Activated gamma-delta T cell (primary cell): ENCODE measurements around the gene TBC1D5.

Source experiments
- DNase-seq: peaks from one replicate; lab custom pipeline; 2025; lab: John Stamatoyannopoulos, UW

The TBC1D5 gene

DNA sequence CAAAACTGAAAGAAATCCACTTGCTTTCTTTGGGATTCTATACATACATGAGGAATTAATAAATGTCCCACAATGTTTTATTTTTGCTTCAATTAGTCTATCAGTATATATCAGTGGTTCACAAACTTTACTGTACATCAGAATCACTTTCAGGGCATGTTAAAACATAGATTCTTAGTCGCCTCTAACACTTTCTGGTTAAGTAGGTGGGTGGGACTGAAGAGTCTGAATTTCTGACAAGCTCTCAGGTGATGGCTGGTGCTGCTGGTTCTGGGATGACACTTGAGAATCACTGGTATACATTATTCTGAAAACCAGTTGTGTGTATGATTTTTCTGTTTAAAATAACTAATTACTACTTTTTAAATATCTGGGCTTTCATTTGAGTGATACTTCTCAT, 393.3 kb downstream of the TBC1D5 start:
- no peak for DNase-seq

DNA sequence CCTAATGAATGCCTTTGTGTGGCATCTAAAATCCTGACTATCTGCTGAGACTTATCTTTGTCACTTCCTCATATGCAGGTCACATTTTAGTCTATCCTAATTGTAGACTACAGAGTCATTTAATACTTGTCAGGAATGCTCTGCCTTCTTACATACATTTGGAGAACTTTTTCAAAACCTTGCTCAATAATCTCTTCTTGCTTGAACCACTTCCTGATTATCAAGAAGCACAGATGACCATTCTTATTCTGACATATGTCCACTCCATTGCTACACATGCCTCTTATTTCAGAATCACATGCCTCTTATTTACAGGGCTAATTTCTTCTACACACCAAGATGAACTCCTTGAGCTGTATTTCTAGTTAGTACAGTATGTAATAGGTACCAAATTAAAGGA, 400.3 kb downstream of the TBC1D5 start:
- no peak for DNase-seq

DNA sequence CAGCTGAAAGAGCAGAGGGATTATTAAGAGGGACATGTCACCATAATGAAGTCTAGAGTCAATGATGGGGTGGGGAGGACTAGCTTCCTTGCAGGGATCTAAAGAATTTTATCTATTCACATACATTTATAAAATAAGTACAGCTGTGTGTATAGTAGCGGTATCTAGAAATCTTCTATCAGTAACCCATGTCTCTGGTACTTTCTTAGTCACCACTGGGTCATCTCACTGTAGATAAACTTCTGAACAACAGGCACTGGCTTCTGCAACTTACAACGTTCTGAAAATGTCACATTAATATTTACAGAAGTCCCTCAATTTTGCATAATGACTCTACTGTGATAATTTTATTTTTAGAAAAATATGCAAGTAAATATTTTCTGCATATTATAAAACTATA, 401.7 kb downstream of the TBC1D5 start:
- no peak for DNase-seq

DNA sequence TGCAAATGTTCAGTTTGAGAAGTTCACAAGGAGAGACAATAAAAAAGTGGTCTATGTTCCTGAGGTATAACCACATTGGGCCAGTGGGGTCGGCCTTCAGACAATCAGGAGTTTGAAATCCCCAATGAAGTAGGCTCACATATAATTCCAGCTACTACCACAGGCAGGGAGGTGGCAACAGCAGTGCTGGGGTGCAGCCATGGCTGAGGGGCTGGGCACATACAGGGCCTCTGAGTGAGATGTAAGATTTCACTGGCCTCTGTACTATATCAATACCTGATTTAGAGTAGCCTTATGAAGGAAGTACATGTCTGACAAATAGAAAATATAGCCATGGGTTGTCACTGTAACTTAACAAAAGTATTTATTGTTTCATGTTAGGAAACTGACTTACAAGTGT, 402.2 kb downstream of the TBC1D5 start:
- no peak for DNase-seq

DNA sequence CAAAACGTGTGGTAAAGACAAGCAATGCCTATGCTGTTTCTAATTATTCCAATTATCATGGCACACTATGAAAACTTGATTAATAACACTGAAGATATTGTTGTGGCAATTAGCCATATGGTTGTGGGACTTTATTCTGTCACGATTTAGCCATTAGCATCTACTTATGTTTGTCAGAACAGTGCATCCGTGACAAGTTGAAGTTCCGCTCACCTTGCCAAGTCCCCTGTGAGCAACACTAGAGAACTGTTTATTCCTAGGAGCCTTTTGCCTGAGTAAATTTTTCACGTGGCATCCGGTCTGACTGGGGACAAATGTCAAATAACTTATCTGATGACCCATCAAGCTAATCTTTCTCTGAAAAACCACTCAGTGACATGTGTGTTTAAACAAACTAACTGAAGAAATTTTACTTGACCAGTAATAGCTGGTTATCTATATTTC, 403.3 kb downstream of the TBC1D5 start:
- no peak for DNase-seq

DNA sequence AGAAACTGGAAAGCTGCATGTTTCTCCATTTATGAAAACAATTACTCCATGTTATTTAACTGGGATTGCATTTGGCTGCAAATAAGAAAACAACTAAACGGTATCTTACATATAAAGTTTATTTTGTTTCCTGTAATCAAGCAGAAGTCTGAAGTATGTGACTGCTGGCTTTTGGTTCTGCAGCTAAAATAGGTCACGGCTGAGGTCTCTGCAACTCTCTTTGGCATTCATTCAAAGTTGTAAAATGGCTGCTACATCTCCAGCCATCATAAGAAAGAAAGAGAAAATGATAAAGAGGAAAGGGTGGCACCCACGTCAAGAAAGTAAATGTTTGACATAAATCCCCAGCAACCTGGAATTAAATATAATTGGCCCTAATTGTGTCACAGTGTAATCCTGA, 406.1 kb downstream of the TBC1D5 start:
- no peak for DNase-seq

DNA sequence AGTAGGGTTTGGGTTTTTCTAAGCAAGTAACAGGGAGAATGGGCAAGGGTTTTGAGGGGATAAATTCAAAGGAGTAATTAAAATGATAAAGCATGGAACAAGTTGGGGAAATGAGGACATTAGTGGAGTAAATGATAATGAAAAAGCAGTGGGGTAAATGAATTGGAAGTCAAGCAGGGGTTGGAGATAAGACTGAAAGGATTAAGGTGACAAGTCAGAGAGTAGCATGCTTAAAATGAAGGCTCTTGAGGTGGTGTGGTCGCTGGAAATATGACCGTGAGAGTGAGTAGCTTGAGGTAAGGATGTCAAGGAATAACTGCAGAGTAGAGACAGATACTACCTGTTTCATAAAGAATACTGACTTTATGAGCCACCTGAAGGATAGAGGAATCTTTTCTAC, 408.5 kb downstream of the TBC1D5 start:
- no peak for DNase-seq

DNA sequence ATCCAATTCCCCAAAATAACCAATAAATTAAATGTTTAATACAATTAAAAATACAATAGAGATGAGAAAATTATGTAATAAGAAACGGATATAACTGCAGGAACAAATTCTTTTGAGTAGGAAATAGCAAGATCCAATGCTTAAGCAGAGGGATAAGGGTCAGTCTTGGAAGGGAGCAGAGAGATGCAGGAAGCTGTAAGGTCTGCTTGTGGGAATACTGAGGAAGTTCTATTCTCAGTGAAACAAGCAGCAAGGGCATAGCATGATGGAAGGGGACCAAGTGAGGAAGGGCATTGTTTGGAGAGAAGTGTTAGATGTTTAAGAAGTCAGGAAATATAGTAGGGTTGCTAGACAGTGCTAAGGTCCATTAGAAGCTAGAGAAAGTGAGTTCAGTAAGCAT, 409.0 kb downstream of the TBC1D5 start:
- DNase-seq: no peak

DNA sequence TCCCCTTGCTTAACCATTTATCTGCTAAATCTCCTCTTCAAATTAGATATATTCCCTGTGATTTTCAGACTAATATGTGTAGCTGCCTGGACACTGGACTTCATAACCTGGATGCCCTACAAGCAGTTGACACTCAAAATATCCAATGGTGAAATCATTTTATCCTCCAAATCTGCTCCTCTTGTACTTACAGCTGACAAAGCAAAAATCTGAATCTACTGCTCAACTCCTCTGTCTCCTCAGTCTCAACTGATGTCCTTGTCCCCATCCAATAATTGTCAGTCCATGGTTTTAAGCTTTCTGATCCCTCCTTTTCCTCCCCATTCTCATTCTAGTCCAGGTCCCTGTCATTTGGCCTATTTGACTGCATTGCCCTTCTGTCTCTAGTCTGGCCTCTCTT, 411.8 kb downstream of the TBC1D5 start:
- DNase-seq: no peak

DNA sequence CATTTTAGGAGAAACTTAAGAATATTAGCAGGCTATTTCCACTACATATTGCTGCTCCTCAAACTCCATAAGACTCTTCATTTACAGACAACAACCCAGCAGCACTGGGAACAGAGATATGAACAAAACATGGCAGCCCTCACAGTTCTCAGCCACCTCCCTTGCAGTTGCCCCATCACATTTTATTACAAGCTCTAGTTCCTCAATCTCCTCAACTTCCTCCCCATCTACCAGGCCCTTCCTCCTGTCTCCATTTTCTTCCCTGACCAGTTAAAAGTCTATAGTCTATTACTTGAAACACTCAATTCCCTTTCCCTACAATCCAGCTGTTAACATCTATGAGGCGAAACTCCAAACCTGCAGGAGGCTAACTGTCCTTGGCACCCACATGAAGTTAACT, 412.5 kb downstream of the TBC1D5 start:
- no peak for DNase-seq

DNA sequence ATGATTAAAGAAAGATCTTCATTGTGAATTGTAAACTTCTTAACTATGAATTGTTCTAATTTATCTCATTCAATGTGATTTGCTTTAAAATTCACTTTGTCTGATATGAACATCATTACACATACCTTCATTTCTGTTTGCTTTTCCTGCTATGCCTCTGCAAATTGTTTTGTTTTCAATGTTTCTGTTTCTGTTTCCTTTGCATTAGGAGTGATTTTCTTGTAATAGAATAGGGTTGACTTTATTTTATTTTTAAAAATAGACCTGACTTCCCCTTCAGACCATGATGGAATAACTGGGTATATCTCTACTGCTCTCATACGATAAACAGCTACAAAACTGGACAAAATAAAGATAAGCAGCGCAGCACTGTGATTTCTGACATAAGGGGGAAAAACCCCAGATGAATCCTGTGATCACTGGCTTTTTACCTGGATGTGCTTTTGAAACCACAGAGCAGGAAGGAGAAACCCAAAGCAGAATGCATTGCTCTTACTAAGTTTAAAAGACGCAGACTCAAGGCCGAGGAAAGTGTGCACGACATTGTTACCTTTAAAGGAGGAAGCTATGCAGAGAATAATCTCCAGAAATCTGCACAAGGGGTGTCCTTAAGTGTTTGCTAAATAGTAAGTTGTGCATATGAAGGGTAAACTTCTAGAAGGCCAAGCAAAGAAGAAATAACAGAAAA, 420.2 kb downstream of the TBC1D5 start:
- no peak for DNase-seq

DNA sequence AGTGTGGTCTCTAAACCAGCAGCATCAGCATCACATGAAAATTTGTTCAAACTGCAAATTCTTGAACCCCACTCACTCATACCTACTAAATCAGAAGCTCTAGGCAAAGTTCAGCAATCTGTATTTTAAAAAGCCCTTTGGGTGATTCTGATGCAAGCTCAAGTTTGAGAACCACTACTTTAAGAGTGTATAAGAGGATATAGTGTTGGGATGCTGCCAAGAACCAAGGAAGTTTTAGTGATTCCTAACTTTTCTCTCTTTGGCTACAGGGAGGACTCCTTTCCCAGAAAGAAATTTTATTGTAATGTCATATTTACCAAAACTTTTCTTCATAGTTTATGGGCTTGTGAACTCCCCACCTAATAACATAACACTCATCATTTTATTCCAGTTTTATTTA, 422.2 kb downstream of the TBC1D5 start:
- DNase-seq: no peak

DNA sequence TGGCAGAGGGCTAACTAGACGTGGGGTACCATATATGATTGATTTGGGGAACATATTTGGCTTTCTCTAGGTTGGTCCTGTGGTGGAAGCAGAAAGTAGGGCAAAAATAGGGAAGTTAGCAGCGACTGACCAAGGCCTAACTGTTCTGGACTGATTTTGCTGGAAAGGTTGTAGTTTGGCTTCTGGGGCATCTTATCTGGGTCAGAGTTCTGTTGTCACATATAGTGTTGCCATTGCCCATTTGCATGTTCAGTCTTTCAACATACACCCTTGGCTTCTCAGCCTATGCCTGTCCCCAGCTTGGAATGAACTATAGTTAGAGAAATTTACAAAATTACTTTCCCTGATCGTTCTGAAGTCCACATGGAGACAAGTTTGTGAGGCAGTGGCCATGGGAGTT, 426.5 kb downstream of the TBC1D5 start:
- DNase-seq: no peak

DNA sequence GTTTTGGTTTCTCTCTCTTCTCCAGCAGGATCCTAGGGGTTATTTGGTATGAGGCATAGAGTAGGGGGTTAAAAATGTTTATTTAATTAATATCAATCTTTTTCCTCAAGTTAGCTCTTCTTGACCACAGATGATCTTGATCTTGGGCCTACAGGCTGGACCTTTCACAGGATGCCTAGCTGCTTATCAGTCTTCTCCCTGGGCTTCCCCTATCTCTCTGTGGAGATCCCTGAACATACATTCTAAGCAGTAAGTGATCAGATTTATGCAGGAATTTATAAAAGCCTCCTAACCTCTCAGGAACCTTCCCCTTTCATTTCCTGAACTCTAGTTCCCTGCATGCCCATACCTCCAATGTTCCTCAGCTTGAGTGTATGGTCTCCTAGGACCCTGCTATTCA, 428.3 kb downstream of the TBC1D5 start:
- DNase-seq: no peak

DNA sequence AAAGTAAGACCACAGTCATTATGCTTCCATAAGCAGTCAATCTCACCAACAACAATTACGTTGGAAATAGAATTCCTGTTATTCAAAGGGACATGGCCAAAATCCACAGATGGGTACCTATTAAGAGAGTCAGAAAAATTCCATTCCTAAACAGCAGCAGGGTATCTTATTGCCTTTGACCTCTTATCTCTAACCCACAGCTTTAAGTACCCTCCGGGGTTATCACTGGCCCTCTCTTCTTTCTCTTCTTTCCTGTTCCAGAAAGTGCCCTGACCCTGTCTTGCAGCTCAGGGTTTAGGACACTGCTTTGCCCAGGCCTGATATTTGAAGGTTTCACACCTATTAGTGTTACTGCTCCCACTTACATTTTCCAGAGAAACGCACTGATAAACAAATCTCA, 428.7 kb downstream of the TBC1D5 start:
- DNase-seq: no peak

DNA sequence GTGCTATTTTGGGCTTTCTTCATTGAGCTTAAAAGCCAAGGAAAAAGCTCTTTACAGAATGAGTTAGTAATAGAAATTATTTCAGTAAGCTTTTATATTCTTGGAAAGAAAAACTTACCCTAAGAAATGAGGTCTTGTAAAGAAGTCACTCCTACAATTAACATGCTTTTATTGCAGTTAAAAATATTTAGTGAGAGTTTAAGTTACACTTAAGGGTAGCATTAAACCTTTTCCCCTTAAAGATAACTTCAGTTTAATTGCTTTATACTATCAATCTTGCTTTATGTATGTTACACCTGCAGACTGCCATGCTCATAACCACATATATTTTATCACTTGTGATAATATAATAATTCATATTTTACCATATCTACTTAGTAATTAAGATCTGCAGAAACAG, 431.4 kb downstream of the TBC1D5 start:
- DNase-seq: no peak

DNA sequence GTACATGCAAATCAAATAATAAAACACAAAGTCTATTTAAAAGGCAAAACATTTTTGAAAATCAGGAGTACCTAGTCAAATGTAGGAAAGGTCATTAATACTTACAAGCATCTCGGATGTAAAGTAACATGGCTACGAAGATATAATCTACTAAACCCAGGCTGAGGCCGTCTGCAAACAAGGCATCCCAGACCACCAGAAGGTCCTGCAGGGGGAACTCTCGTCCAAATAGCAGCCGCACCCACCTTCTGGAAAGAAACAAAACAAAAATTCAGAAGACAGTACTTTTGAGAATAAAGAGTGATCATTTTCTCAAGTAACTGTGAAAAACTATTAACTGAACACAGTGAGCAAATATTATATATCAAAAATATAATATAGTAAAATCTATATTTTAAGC, 434.5 kb downstream of the TBC1D5 start:
- no peak for DNase-seq

DNA sequence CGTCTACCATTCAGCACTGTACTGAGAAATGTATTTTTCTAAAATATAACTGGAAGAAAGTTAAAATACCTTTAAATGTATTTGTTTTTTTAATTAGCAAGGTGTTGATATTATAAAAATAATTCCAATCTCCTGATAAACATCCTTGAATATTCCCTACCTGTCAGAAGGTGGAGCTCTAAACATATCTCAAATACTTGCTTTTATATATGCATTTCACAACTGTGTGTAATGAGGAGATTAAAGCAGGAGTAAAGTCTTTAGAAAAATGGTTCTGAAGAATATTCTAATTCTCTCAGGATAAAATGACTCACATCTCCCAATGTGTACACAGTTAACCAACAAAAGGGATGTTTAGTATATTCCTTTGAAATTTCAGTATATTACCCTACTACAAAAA, 434.9 kb downstream of the TBC1D5 start:
- no peak for DNase-seq

DNA sequence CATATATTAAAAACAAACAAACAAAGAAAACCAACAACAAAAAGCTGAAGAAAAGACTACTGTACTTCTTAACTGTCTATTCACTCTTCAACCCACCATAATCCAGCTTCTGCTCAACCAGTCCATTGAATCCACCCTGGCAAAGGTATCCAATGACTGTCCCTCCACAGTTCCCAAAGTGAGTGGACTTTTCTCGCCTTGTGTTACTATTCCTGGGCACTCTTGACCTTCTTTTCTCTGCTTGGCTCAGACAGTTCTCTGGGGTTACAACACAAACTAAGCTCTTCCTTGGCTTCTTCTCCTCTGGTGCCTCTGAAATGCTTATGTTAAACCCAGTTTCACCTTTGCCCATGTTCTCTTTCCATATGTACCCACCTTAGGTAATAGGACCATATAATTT, 437.5 kb downstream of the TBC1D5 start:
- no peak for DNase-seq

DNA sequence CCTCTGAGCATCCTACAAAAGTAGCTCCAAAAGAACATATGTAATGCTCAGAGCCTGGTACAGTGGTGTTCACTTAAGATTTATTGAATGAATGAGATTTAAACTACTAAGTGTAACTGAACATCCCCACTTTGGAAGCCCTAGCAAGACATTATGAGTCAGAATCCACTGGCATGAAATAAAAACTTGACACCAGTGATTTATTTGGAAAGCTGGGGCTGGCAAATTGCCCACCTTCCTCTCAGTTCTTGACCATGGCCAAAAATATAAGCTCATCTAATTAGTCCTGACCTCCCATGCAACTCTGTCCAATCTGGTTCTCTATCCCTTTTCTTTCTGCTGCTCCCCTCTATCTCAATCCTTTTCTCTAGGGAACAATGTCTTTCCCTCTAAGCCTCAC, 439.7 kb downstream of the TBC1D5 start:
- no peak for DNase-seq

DNA sequence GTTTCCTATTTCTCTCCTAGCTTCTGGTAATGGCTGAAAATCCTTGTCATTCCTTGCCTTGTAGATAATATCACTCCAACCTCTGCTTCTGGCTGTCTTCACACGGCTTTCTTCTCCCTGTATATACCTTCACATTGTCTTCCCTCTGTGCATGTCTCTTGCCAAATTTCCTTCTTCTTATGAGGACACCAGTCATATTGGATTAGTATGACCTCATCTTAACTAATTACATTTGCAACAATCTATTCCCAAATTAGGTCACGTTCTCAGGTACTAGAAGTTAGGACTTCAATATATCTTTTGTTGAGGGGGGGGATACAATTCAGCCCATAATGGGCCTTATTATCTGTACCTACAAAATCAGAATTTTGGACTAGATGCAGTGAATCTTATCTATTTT, 440.3 kb downstream of the TBC1D5 start:
- DNase-seq: no peak

DNA sequence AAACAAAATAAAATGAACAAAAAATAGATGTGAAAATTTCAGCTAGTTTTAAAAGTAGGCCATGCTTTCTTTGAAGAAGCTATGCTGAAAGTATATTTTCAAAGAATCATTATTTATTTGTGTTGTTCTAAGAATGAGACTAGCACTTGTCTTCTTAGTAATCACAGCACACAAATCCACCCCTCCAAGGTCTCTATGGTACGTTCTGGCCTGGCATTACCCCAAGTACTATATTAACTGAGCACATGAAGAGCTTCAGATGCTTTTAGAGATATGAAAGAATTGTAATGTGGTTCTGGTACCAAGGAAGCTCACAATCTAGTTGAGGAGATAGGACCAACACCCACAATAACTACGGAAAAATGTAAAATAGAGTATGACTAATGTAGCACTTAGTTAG, 441.2 kb downstream of the TBC1D5 start:
- no peak for DNase-seq

DNA sequence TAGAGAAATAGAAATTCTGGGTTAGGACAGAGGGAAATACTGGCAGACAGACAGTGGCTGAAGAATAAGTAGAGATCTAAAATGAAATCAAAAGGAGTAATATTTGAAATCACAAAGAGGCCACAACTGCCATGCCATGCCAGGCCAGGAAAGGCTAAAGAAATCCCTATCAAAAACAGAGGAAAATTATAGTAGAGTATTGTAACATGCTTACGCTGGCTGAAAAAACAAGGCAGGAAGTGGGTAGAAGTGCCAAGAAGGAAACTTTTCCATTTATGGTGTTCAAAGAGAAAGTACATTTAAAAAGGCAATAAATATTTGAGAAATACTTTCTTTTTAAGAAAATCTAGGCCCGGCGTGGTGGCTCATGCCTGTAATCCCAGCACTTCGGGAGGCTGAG, 442.0 kb downstream of the TBC1D5 start:
- no peak for DNase-seq

DNA sequence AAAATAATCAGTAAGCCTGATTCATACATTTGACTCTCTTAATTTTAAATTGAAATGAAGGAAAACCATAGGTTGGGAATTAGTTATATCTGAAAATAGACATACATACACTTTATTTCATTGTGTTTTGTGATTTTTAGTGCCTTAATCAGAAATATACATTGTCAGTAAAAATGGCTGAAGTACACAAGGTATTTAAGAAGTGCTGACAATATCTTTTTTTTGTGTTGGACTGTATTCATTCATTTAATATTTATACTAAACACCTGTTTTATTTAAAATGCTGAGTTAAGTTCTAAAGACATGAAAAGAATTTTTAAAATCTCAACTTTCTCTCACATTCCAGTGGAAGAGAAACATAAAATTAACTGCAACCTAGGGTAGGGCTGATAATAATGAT, 444.4 kb downstream of the TBC1D5 start:
- DNase-seq: no peak

DNA sequence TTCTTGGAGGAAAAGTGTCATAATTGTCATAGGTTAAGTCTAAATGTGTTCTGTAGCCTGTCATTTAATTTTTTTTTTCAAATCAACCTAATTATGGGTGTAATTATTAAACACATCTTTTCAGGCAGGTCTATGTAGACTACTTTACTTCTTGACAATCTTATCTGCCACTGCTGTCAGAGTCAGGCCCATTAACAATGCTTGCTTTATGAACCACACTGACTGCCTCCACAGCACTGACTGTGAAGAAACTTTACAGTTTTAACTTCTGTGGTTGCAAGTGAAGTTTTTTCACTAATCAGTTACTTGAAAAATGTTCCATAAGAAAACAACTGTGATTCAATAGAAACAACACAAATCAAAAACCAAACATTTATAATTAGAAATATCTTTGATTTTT, 449.9 kb downstream of the TBC1D5 start:
- DNase-seq: no peak
